Muscle layer of colon (tissue), 2 donors: ENCODE data around the gene LYPD5.

Experiments used
- H3K27ac ChIP-seq: one replicate; pipeline ENCODE4 v1.7.0; 2013; ENCODE audit warnings: low read depth, mild to moderate bottlenecking, low read length, moderate library complexity
- H3K27me3 ChIP-seq, 2 donors: one replicate each; pipeline ENCODE4 v1.7.0; 2013; ENCODE audit warnings: low read length in 2 of 2, mild to moderate bottlenecking in 2 of 2; ENCODE audit not compliant: insufficient read depth in 2 of 2, control insufficient read depth in 1 of 2
- H3K36me3 ChIP-seq: one replicate; pipeline ENCODE4 v1.7.0; 2013; ENCODE audit warnings: mild to moderate bottlenecking, low read length; ENCODE audit not compliant: insufficient read depth
- H3K4me1 ChIP-seq: one replicate; pipeline ENCODE4 v1.7.0; 2013; ENCODE audit warnings: mild to moderate bottlenecking, low read length; ENCODE audit not compliant: insufficient read depth
- H3K4me3 ChIP-seq, 2 donors: one replicate each; pipeline ENCODE4 v1.7.0; 2013; ENCODE audit warnings: low read length in 2 of 2, low read depth in 1 of 2, mild to moderate bottlenecking in 1 of 2, moderate library complexity in 1 of 2
- H3K9ac ChIP-seq: one replicate; pipeline ENCODE4 v1.7.0; 2013; ENCODE audit warnings: low read length
- H3K9me3 ChIP-seq: one replicate; pipeline ENCODE4 v1.7.0; 2013; ENCODE audit warnings: mild to moderate bottlenecking, low read length
- donor health status: abdominal sarcoma.
- donor health status: Adenocarcinoma of cecum.

Gene LYPD5

DNA sequence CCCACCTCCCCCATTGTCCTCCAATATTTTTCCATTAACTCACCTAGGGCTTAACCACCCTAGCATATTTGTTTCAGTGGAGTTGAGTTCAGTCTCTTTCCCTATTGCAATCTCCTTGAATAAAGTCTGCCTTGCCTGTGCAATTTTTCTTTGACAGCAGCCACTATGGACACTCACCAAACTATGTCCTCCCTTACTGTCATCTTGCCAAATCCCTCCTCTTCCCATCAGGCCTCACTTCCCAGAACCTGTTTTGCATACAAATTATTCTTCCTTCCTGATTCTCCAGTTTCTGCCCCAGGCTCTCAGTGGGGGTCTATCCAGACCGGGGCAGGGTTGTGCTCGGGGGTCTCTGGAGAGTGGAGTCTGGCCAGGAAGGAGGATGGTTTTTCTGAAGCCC, 2.2 kb upstream of the LYPD5 start:
- Histone ChIP-seq H3K27ac (no peak overlapping the region), H3K36me3 (no peaks in the 10 kb centered on the region), H3K4me3 (no peak overlapping the region), H3K4me1 (no peaks in the 10 kb centered on the region), H3K9ac (no peak overlapping the region), H3K9me3 (no peaks in the 10 kb centered on the region), H3K27me3 (no peaks in the 10 kb centered on the region)

DNA sequence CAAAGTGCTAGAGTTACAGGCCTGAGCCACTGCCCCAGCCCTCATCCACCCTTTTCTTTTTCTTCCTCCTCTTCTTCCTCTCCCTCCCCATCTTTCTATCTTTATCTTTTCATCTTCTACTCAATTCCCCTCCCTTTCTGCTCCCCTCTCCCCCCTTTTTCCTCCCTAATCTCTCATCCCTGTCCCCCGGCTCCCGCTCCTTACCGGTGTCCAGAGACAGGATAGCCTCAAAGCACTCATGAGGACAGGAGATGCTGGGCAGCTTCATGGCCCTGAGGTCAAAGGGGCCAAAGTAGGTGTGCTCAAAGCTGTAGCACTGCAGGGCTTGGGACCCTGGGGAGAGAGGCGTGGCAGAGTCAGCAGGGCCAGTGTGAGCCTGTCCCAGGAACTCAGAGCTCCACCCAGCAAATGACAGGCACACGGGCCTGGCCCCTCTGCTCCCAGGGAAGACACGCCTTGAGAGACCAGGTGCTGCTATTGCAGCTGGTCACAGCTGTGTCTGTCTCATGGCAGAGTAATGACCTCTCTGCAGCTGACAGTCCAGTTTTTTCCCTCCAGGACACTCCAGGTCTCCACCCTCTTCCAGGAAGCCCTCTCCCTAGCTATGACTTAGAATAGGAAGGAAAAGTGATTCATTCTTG, 2.6 kb downstream of the LYPD5 start:
- no peak overlapping the region for H3K4me3 ChIP-seq
- H3K9ac ChIP-seq = no peak overlapping the region
- H3K9me3 ChIP-seq = no peaks in the 10 kb centered on the region
- peaks cover 4% of the 10 kb centered on the region for H3K4me1 ChIP-seq
- H3K27ac ChIP-seq = no peak overlapping the region
- no peaks in the 10 kb centered on the region for H3K36me3 ChIP-seq
- peaks cover 0 to 15% of the 10 kb centered on the region in 2 donors for H3K27me3 ChIP-seq

DNA sequence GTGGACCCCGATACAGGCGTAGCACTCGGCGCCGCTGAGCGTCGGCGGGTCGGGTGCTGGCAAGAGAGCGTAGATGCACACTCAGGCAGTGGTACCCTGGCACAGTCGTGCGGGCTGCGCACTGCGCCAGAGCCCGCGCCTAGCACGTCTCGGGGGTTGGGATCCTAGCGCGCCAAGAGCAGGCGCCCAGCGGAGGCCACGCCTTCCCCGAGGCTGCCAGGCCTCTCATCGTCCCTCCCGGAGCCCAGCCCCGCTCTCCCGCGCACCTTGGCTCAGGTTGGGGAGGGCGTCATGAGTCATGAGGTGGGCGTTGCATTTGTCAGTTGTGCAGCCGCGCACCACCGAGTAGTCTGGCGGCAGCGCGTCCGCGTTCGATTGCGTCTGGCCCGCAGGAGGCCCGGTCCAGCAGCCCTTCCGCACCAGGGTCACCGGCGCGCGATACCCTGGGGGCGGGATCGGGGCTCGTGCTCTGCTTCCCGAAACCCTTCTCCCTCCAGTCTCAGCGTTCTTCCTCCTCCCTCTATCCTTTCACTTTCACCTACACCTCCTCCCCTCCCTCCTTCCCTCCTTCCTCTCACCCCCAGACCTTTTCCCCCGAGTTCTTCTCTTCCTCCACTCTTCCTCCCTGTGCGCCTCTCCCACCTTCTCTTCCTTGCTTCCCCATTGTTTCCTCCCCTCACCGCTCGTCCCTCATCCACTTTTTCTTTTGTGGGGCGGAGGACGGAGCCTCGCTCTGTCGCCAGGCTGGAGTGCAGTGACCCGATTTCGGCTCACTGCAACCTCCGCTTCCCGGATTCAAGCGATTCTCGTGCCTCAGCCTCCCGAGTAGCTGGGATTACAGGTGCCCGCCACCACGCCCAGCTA, 3.5 kb downstream of the LYPD5 start:
- Histone ChIP-seq H3K9ac (no peak overlapping the region), H3K9me3 (no peaks in the 10 kb centered on the region), H3K4me1 (peaks cover 4% of the 10 kb centered on the region), H3K36me3 (no peaks in the 10 kb centered on the region), H3K4me3 (peak overlapping the region; percentile 39 to 50), H3K27me3 (peaks cover 0 to 15% of the 10 kb centered on the region in 2 donors), H3K27ac (no peak overlapping the region)

DNA sequence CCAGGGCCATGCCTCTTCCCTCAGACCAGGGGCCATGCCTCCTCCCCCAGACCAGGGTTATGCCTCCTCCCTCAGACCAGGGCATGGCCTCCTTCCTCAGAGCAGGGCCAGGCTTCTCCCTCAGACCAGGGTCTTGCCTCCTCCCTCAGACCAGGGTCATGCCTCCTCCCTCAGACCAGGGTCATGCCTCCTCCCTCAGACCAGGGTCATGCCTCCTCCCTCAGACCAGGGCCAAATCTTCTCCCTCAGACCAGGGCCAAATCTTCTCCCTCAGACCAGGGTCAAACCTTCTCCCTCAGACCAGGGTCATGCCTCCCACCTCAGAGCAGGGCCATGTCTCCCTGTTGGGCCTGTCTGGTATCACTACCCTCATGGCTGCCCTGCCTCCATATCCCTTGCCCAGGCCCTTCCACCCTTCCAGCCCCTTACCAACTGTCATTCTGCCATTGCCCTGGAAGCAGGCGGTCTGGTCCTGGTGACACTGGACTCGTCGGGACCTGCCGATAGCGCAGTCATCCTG, 4.2 kb downstream of the LYPD5 start:
- Histone ChIP-seq H3K9ac (no peak overlapping the region), H3K9me3 (no peaks in the 10 kb centered on the region)

DNA sequence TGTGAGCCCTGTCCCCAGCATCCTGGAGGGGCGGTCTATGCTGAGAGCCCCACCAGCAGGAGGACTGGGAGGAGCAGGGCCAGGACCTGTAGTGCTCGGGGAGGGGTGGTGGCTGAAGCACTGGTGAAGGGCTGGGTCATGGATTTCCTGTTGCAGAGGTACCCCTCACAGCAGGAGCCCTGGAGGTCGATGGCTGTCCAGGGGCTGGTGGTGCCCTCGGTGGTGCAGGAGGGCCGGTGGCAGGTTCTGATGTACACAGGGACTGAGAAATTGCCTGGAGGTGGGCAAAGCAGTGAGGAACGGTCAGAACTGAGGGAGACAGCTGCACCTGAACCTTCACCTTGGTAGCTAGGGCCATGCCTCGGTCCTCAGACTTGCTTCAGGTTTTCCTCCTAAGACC, 4.7 kb downstream of the LYPD5 start:
- Histone ChIP-seq H3K36me3 (no peaks in the 10 kb centered on the region), H3K27me3 (peaks cover 0 to 20% of the 10 kb centered on the region in 2 donors), H3K9me3 (no peaks in the 10 kb centered on the region)

More for the DNA sequence above, 4.2 kb downstream of the LYPD5 start:
- Histone ChIP-seq H3K4me1 (peaks cover 4% of the 10 kb centered on the region), H3K27ac (no peak overlapping the region), H3K27me3 (peaks cover 0 to 15% of the 10 kb centered on the region in 2 donors), H3K4me3 (peak overlapping the region; percentile 39 to 50), H3K36me3 (no peaks in the 10 kb centered on the region)

DNA sequence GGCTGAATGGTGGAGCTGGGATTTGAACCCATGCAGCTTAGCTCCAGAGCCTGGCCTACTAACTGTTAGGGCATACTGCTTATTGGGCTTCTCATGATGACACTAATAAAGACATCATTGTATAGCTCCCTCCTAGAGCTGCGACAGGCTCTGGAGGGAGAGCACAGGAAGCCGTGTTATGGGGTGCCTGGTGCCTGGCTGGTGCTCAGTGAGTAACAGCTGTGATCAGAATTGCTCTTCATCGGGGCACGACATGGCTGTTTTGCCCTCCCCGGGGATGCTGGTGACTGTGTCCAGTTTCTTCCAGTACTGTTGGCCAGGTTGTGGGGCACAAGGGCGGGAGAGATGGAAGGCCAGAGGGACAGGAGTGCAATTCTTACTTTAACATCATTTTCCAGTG, 5.1 kb downstream of the LYPD5 start:
- H3K27me3 ChIP-seq = peaks cover 0 to 20% of the 10 kb centered on the region in 2 donors
- no peak overlapping the region for H3K9ac ChIP-seq
- no peak overlapping the region for H3K27ac ChIP-seq
- H3K36me3 ChIP-seq = no peaks in the 10 kb centered on the region
- no peak overlapping the region for H3K4me3 ChIP-seq
- H3K9me3 ChIP-seq = no peaks in the 10 kb centered on the region
- H3K4me1 ChIP-seq = peaks cover 4% of the 10 kb centered on the region

More for the DNA sequence above, 4.7 kb downstream of the LYPD5 start:
- Histone ChIP-seq H3K9ac (no peak overlapping the region), H3K4me3 (no peak overlapping the region), H3K4me1 (peaks cover 4% of the 10 kb centered on the region), H3K27ac (no peak overlapping the region)

DNA sequence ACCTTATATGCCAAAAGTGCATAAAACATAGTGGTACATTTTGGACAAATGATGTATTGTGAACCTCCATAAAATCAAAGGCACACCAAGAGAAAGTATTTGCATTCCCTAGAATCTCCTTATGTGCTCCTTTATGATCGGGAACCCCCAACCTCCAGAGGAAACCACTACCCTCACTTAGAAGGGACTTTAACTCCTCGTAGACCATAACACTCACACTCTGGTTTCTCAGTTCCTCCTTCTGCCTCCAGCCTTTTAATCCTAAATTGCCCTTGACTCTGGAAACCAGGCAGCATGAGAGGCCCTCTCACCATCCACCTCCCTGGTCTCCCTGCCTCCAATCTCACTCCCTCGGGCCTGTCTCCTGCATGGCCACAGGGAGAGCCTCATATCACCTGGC, 11.7 kb downstream of the LYPD5 start:
- no peaks in the 10 kb centered on the region for H3K9me3 ChIP-seq
- no peaks in the 10 kb centered on the region for H3K36me3 ChIP-seq
- no peak overlapping the region for H3K9ac ChIP-seq
- no peak overlapping the region for H3K27ac ChIP-seq
- H3K4me1 ChIP-seq = no peaks in the 10 kb centered on the region
- no peak overlapping the region for H3K4me3 ChIP-seq
- H3K27me3 ChIP-seq = peaks cover 0 to 5% of the 10 kb centered on the region in 2 donors

DNA sequence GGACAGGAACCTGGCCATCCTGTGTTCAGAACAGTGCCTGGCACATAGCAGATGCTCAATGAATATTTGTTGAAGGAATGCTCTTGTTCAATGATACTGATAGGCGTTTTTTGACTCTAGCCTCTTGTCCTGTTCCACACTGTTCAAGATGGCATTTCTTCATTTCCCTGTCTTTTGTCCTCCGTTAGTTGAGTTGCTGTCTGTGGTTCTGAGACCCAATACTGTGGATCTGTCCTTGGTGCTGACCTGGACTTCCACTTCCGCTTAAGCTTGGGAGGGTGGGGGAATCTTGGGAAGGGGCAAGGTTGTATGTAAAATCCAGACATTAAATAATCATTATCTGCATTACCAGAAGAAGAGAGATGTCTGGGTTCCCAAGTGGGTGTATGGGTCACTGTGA, 13.2 kb downstream of the LYPD5 start:
- H3K9me3 ChIP-seq = no peaks in the 10 kb centered on the region
- H3K27ac ChIP-seq = no peak overlapping the region

DNA sequence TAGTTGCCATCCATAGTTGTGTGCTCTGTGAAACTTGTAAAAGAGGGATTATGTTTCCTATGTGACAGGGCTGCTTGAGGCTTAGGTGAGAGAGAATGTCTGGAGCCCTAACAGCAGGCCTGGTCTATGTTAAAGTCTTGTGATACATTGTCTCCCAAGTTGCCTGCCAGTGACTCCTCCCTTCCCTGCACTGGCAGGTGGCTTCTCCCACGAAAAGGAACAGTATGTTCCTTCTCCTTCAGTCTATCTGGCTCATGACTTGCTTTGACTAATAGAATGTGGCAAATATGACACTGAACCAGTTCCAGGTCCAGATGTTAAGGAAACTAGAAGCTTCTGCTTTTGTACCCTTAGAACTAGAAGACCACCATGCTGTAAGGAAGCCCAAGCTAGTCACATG, 15.6 kb downstream of the LYPD5 start:
- no peaks in the 10 kb centered on the region for H3K4me1 ChIP-seq
- no peaks in the 10 kb centered on the region for H3K27me3 ChIP-seq
- no peaks in the 10 kb centered on the region for H3K36me3 ChIP-seq
- no peak overlapping the region for H3K27ac ChIP-seq
- no peak overlapping the region for H3K9ac ChIP-seq
- H3K4me3 ChIP-seq = no peak overlapping the region
- H3K9me3 ChIP-seq = no peaks in the 10 kb centered on the region

More for the DNA sequence above, 13.2 kb downstream of the LYPD5 start:
- Histone ChIP-seq H3K9ac (no peak overlapping the region), H3K36me3 (no peaks in the 10 kb centered on the region), H3K4me1 (no peaks in the 10 kb centered on the region), H3K4me3 (no peak overlapping the region), H3K27me3 (peaks cover 0 to 5% of the 10 kb centered on the region in 2 donors)

DNA sequence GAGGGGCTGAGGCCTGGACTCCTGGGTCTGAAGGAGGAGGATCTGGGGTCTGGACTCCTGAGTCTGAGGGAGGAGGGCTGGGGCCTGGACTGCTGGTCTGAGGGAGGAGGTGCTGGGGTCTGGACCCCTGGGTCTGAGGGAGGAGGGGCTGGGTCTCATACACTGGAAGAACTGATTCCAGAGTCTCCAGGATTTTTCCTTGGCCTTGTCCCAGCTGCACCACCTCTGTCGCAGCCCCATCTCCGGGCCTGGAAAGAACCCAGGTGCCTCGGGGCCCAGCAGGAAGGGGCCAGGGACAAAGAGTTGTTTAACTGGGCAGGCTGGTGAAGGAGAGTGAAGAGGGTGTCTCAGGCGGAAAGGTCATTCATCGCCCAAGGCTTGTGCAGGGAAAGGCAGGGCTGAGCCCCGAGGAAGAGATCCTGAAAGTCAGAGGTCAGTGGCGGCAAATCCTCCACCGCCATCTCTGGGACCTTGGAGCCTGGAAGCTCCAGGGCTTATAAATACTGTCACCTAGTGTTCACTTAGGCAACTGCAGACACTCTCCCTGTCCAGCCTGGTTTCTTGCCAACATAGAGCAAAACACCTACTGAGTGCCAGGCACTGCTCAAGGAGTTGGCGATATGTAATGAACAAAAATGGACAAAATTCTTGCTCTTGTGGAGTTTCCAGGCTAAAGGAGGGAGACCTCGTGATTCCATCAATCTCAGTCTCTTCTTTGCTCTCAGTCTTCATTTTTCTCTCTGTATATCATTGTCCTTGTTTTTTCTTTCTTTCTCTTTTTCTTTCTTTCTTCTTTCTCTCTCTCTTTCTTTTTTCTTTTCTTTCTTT, 17.1 kb downstream of the LYPD5 start:
- Histone ChIP-seq H3K9me3 (no peaks in the 10 kb centered on the region), H3K36me3 (no peaks in the 10 kb centered on the region), H3K27me3 (no peaks in the 10 kb centered on the region), H3K4me1 (no peaks in the 10 kb centered on the region), H3K9ac (no peak overlapping the region), H3K27ac (no peak overlapping the region), H3K4me3 (no peak overlapping the region)
